Measurements from ENCODE around the gene GCGR. TPM values are rescaled to one million over a fixed set of nuclear protein-coding genes. Genes with fewer than 3 reads are reported as not detected.

Gene GCGR
- total RNA-seq, 3 donors from 2014 or later (not counting 1 experiment from before 2014, with no cell fraction given), result not detected

DNA sequence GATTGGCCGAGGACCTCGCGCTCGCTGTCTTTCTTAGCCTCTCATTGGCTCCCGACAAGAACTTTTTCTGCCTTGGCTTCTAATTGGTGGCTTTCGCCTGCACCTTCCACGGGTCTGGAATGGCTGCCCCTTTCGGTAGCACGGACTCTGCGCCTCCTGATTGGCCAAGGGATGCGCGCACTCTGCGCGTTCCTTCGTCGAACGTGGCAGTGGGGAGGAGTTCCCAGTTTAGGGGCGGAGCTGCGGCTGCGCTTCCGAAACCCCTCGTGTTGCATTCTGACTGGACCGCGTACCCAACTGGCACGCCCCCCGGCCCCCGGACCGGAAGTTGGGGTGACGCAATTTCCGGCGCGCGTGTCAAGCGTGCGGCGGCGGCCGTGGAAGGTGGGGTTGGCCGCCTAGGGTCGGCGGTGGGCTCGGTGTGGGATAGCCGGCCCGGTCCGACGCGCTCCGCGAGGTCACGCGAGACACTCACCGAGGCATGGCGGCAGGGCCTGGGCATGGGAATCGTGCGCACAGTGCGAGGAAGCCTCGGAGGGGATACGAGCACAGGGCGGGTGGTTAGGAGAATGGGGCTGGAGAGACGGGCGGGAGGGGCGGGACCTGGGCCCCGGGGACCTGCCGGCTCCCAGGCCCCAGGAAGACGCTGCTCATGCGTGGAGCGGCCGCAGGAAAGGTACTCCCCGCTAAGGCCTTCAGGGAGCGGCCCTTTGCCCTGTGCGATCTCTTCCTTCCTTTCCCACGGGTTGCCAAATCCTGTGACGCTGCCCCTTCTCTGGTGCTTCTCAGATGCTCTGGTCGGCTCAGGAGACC, 57.0 kb downstream of the GCGR start:
- Histone ChIP-seq H3K9me3 (ENCODE audit: control insufficient read depth, insufficient read depth, low read length) (no peaks in the 10 kb centered on the region), H3K27ac (ENCODE audit: low read length) (peak overlapping the region; percentile 98), H3K4me3 (ENCODE audit: low read length) (peak overlapping the region; percentile 62), H3K4me1 (ENCODE audit: control insufficient read depth, insufficient read depth, low read length) (peaks cover 32% of the 10 kb centered on the region), H3K36me3 (ENCODE audit: control insufficient read depth, insufficient read depth, low read length) (peaks cover 11% of the 10 kb centered on the region), H3K27me3 (ENCODE audit: control insufficient read depth, insufficient read depth, low read length) (no peaks in the 10 kb centered on the region)
- DNase-seq (peak; percentile 100), ATAC-seq (peak; percentile 83 to 95 (median 84))
- WGBS (ENCODE audit: insufficient coverage), result under 1% methylated on average over 74 of the region's 74 CpGs
- H3K36me3 Mint-ChIP-seq, result no peaks in the 10 kb centered on the region
- peak overlapping the region; percentile 96 to 99 for H3K27ac Mint-ChIP-seq
- TF ChIP-seq, protein P1, sequence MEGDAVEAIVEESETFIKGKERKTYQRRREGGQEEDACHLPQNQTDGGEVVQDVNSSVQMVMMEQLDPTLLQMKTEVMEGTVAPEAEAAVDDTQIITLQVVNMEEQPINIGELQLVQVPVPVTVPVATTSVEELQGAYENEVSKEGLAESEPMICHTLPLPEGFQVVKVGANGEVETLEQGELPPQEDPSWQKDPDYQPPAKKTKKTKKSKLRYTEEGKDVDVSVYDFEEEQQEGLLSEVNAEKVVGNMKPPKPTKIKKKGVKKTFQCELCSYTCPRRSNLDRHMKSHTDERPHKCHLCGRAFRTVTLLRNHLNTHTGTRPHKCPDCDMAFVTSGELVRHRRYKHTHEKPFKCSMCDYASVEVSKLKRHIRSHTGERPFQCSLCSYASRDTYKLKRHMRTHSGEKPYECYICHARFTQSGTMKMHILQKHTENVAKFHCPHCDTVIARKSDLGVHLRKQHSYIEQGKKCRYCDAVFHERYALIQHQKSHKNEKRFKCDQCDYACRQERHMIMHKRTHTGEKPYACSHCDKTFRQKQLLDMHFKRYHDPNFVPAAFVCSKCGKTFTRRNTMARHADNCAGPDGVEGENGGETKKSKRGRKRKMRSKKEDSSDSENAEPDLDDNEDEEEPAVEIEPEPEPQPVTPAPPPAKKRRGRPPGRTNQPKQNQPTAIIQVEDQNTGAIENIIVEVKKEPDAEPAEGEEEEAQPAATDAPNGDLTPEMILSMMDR (IDR thresholded peaks at IDR 0.05), result no peak
- peaks cover 0 to 3% of the 10 kb centered on the region in 2 donors for H3K27me3 Mint-ChIP-seq (ENCODE audit: low read depth in 2 of 2)
- peak overlapping the region; percentile 93 for H3K4me3 Mint-ChIP-seq
- no peaks in the 10 kb centered on the region for H3K9me3 Mint-ChIP-seq
- intact Hi-C loops (cut with micrococcal nuclease), result loop anchor here (1.0 to 2.0 kb wide), 2 partner anchors 9 to 28 kb away; partner anchors contain the start of gene MCRIP1
- peaks cover 20 to 36% of the 10 kb centered on the region in 2 donors for H3K4me1 Mint-ChIP-seq

- H3K9me3 ChIP-seq (ENCODE audit: control insufficient read depth, insufficient read depth, low read length), result no peaks in the 10 kb centered on the region
- Mint-ChIP-seq H3K36me3 (no peaks in the 10 kb centered on the region), H3K9me3 (no peaks in the 10 kb centered on the region), H3K4me1 (peaks cover 26 to 48% of the 10 kb centered on the region in 2 donors), H3K4me3 (peak overlapping the region; percentile 72), H3K27ac (peak overlapping the region; percentile 85 to 86), H3K27me3 (ENCODE audit: low read depth in 2 of 2) (peaks cover 0 to 3% of the 10 kb centered on the region in 2 donors)
- intact Hi-C loops (cut with micrococcal nuclease), result no loop called here
- no peak overlapping the region for H3K4me3 ChIP-seq (ENCODE audit: low read length)
- 91% methylated on average over 6 of the region's 6 CpGs for WGBS (ENCODE audit: insufficient coverage)
- no peak for ATAC-seq
- TF ChIP-seq, protein P1 (IDR thresholded peaks at IDR 0.05), result no peak
- no peaks in the 10 kb centered on the region for H3K27me3 ChIP-seq (ENCODE audit: control insufficient read depth, insufficient read depth, low read length)
- peaks cover 50% of the 10 kb centered on the region for H3K4me1 ChIP-seq (ENCODE audit: control insufficient read depth, insufficient read depth, low read length)
- DNase-seq, result no peak
- H3K36me3 ChIP-seq (ENCODE audit: control insufficient read depth, insufficient read depth, low read length), result peaks cover 18% of the 10 kb centered on the region
- H3K27ac ChIP-seq (ENCODE audit: low read length), result no peak overlapping the region
Measured at GRCh38 chr17:81863123-81863675, 59.2 kb downstream of the GCGR start.

Other genes starting within 250 kb of the GCGR start
- gene NPLOC4, start 167.0 kb upstream of the GCGR start, total RNA-seq, result 100 to 1,000 TPM in 1 of 3 donors, 10 to 100 TPM in 2; 96.2 to 117 (median 99.1) TPM
- gene TSPAN10, start 167.0 kb upstream of the GCGR start, total RNA-seq, result under 1 TPM; 0.24 to 0.35 (median 0.29) TPM
- gene PDE6G, start 147.6 kb upstream of the GCGR start, total RNA-seq, result 10 to 100 TPM; 21.9 to 42.8 (median 26.6) TPM
- gene OXLD1, start 137.5 kb upstream of the GCGR start, total RNA-seq, result 10 to 100 TPM; 29.9 to 35.0 (median 32.4) TPM
- gene CCDC137, start 137.4 kb upstream of the GCGR start, total RNA-seq, result 10 to 100 TPM; 15.6 to 24.2 (median 22.1) TPM
- gene ARL16, start 120.4 kb upstream of the GCGR start, total RNA-seq, result 10 to 100 TPM; 23.3 to 47.9 (median 39.3) TPM
- 100 to 1,000 TPM; 179 to 186 (median 181) TPM for gene HGS, start 120.1 kb upstream of the GCGR start, total RNA-seq
- 10 to 100 TPM; 16.3 to 24.4 (median 17.5) TPM for gene MRPL12, start 100.8 kb upstream of the GCGR start, total RNA-seq
- 1 to 10 TPM; 5.7 to 6.3 (median 5.8) TPM for gene SLC25A10, start 91.9 kb upstream of the GCGR start, total RNA-seq
- 10 to 100 TPM; 81.1 to 95.5 (median 84.2) TPM for gene MCRIP1, start 29.1 kb downstream of the GCGR start, total RNA-seq
- not detected for gene PPP1R27, start 30.9 kb downstream of the GCGR start, total RNA-seq
- gene P4HB, start 56.4 kb downstream of the GCGR start, total RNA-seq, result 100 to 1,000 TPM; 334 to 468 (median 386) TPM
- 100 to 1,000 TPM; 600 to 824 (median 689) TPM for gene ARHGDIA, start 67.2 kb downstream of the GCGR start, total RNA-seq
- gene ALYREF, start 87.4 kb downstream of the GCGR start, total RNA-seq, result 100 to 1,000 TPM in 2 of 3 donors, 10 to 100 TPM in 1; 91.5 to 115 (median 105) TPM
- gene ANAPC11, start 87.6 kb downstream of the GCGR start, total RNA-seq, result 10 to 100 TPM; 40.1 to 50.9 (median 41.5) TPM
- gene NPB, start 98.1 kb downstream of the GCGR start, total RNA-seq, result under 1 TPM in 2 of 3 donors, not detected in 1; 0.18 to 0.31 TPM
- gene PCYT2, start 107.2 kb downstream of the GCGR start, total RNA-seq, result 10 to 100 TPM; 30.6 to 34.4 (median 34.2) TPM
- gene SIRT7, start 114.0 kb downstream of the GCGR start, total RNA-seq, result 100 to 1,000 TPM in 1 of 3 donors, 10 to 100 TPM in 2; 75.8 to 102 (median 94.9) TPM
- 10 to 100 TPM; 11.9 to 14.6 (median 13.2) TPM for gene MAFG, start 123.6 kb downstream of the GCGR start, total RNA-seq
- gene PYCR1, start 133.2 kb downstream of the GCGR start, total RNA-seq, result 1 to 10 TPM in 1 of 3 donors, not detected in 2; 3.4 TPM
- not detected for gene MYADML2, start 143.1 kb downstream of the GCGR start, total RNA-seq
- not detected for gene NOTUM, start 157.0 kb downstream of the GCGR start, total RNA-seq
- 10 to 100 TPM; 29.7 to 43.5 (median 40.8) TPM for gene ASPSCR1, start 173.5 kb downstream of the GCGR start, total RNA-seq
- gene CENPX, start 218.7 kb downstream of the GCGR start, total RNA-seq, result 10 to 100 TPM; 22.8 to 29.6 (median 27.0) TPM
- 10 to 100 TPM; 15.9 to 21.6 (median 16.8) TPM for gene LRRC45, start 219.2 kb downstream of the GCGR start, total RNA-seq
- 1 to 10 TPM in 2 of 3 donors, under 1 TPM in 1; 0.61 to 2.2 (median 2.1) TPM for gene RAC3, start 227.5 kb downstream of the GCGR start, total RNA-seq
- gene DCXR, start 233.5 kb downstream of the GCGR start, total RNA-seq, result 100 to 1,000 TPM in 2 of 3 donors, 10 to 100 TPM in 1; 93.9 to 171 (median 145) TPM
- 10 to 100 TPM; 22.7 to 26.7 (median 23.2) TPM for gene RFNG, start 247.7 kb downstream of the GCGR start, total RNA-seq
- 10 to 100 TPM; 78.9 to 87.6 (median 85.3) TPM for gene GPS1, start 247.7 kb downstream of the GCGR start, total RNA-seq